Breast epithelium (tissue), 4 donors: ENCODE measurements around the gene WDR90. TPM values are rescaled to one million over a fixed set of nuclear protein-coding genes. Genes with fewer than 3 reads are reported as not detected.

Experiments used
- DNase-seq, 2 donors: peaks; one replicate each; pipeline ENCODE4 v3.0.0-alpha.2; 2019; ENCODE audit warnings: low spot score in 2 of 2
- H3K27ac ChIP-seq, 2 donors: fragments of 200-600 bp; sonication (generic) in 1 of 2; one replicate each; pipeline ENCODE4 v1.5.1; 2016 to 2019; ENCODE audit warnings: mild to moderate bottlenecking in 1 of 2
- H3K27me3 ChIP-seq, 2 donors: fragments of 200-600 bp; sonication (generic) in 1 of 2; one replicate each; pipeline versions ENCODE4 v1.5.1 to v1.6.0; 2017 to 2019; ENCODE audit warnings: control low read depth in 1 of 2, mild to moderate bottlenecking in 1 of 2
- H3K36me3 ChIP-seq: fragments of 200-600 bp; one replicate; pipeline ENCODE4 v1.5.1; 2019
- H3K4me1 ChIP-seq, 2 donors: fragments of 200-600 bp; sonication (generic); one replicate each; pipeline ENCODE4 v1.5.1; 2016 to 2019; ENCODE audit warnings: control low read depth in 1 of 2
- H3K4me3 ChIP-seq, 3 donors: fragments of 200-600 bp; sonication (generic); 1 replicate in 2 of 3; 2 replicates in 1 of 3; pipeline ENCODE4 v1.5.1; 2016 to 2019; ENCODE audit warnings: mild to moderate bottlenecking in 3 of 3, moderate library complexity in 2 of 3
- H3K9me3 ChIP-seq, 2 donors: fragments of 200-600 bp; sonication (generic) in 1 of 2; one replicate each; pipeline ENCODE4 v1.5.1; 2016 to 2019; ENCODE audit warnings: control low read depth in 1 of 2
- CTCF ChIP-seq, 3 donors: fragments of 450-650 bp; IDR thresholded peaks; one replicate each; pipeline ENCODE4 v1.5.1; 2016 to 2017; ENCODE audit warnings: antibody characterized with exemption in 3 of 3, mild to moderate bottlenecking in 3 of 3, moderate library complexity in 3 of 3
- POLR2A ChIP-seq: fragments of 450-650 bp; IDR thresholded peaks from one replicate; pipeline ENCODE4 v1.6.1; 2016; ENCODE audit warnings: antibody characterized with exemption, mild to moderate bottlenecking, moderate library complexity
- POLR2AphosphoS5 ChIP-seq, 3 donors: sonication (generic); formaldehyde crosslinking; IDR thresholded peaks; one replicate each; pipeline ENCODE4 v1.6.1; 2017; ENCODE audit warnings: antibody characterized with exemption in 3 of 3
- intact Hi-C: fragments of 100-400 bp; cut with DNase I; formaldehyde crosslinking; loops from one replicate; pipeline ENCODE4 v1.15.1; 2023; ENCODE audit warnings: low total_unique reads
- total RNA-seq, 3 donors: library from RNA; depleted of rRNA; stranded (reverse); fragments of >200 nt; gene quantifications; one replicate each; pipeline ENCODE4 v1.1.0, GENCODE V29; 2016

WDR90 gene
- total RNA-seq, 3 donors from 2014 or later = 9.6 to 26.9 (median 22.7) TPM

DNA sequence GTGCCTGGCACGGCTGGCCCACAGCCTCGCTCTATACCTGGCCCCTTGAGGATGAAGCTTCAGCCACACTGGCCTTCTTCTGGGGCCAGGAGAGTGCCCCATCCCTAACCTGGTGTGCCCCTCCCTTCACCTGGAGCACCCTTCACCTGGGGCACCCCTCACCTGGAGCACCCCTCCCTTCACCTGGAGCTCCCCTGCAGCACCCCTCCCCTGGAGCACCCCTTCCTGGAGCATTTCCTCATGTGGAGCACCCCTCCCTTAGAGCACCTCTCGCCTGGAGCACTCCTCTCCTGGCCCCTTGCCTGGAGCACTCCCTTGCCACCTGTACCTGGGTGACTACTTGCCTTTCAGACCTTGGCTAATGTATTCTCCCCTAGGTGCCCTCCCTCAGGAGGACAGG lies 58.9 kb downstream of the WDR90 start:
- intact Hi-C loops = no loop called here
- Histone ChIP-seq H3K27me3 (peaks cover 24 to 86% of the 10 kb centered on the region in 2 donors), H3K36me3 (no peaks in the 10 kb centered on the region)

DNA sequence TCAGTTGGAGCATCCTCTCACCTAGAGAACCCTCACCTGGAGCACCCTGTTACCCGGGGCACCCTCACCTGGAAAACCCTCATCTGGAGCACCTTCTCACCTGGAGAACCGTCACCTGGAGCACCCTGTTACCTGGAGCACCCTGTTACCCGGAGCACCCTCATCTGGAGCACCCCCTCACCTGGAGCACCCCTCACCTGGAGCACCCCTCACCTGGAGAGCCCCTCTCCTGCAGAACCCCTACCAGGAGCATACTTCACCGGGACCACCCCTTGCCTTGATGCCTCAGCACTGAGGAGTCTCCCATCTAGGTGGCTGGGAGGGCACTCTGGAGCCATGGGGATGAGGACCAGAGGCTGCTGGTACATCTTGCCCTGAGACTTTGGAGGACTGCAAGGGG lies 59.8 kb downstream of the WDR90 start:
- intact Hi-C loops = no loop called here

More for the DNA sequence above, 58.9 kb downstream of the WDR90 start:
- DNase-seq = no peak
- no peak overlapping the region for H3K27ac ChIP-seq
- peaks cover 0 to 6% of the 10 kb centered on the region in 2 donors for H3K4me1 ChIP-seq
- H3K4me3 ChIP-seq = no peak overlapping the region
- no peaks in the 10 kb centered on the region for H3K9me3 ChIP-seq
- TF ChIP-seq CTCF (IDR thresholded peaks at IDR 0.05) = no peak
- no peak for TF ChIP-seq POLR2A
- TF ChIP-seq POLR2AphosphoS5 (IDR thresholded peaks at IDR 0.05) = no peak

DNA sequence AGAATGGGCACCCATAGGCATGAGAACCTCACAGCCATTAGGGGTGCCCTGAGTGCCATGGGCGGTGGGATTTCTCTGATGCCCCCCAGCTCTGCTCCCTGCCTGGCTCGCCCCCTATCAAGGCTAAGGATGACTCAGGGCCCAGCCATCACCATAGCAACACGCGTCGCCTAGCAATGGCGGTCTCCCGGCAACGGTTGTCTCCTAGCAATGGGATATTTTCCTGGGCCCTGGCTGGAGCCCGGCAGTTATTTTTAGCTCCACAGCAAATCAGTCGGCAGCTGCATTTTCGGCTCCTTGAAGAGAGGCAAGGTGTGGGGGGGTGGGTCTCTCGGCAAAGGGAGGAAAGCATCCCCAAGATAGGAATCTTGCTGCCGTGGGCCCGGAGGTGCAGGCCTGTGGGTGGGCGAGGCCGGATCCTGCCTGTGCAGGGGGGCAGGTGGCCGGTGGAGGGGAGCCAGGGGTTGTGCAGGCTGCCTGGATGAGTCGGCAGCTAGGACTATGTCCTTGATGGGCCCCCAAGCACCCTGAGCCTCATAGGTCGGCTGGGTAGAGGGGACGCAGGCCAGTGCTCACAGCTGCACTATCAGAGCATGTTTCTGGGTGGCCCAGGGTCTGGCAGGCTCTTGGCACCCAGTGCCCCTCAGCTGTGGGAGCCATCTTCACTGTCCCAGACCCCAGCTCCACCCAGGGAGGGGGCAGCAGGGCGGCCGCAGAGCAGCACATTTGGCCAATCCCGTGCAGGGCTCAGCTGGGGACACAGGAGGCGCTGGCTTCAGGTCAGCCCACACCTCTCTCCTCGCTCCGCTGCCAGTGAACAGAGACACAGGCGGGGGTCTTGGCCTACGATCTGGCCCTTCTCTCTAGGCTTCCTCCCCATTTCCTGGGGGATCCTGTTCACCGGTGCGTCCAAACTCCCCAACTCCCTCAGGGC lies 60.7 kb downstream of the WDR90 start:
- Histone ChIP-seq H3K36me3 (no peaks in the 10 kb centered on the region), H3K27ac (no peak overlapping the region), H3K27me3 (peaks cover 18 to 67% of the 10 kb centered on the region in 2 donors), H3K9me3 (no peaks in the 10 kb centered on the region), H3K4me1 (peaks cover 0 to 6% of the 10 kb centered on the region in 2 donors), H3K4me3 (no peak overlapping the region)
- DNase-seq = no peak
- intact Hi-C loops = no loop called here
- TF ChIP-seq POLR2AphosphoS5 (IDR thresholded peaks at IDR 0.05) (no peak), CTCF (IDR thresholded peaks at IDR 0.05) (no peak), POLR2A (no peak)

More for the DNA sequence above, 59.8 kb downstream of the WDR90 start:
- Histone ChIP-seq H3K4me1 (peaks cover 0 to 6% of the 10 kb centered on the region in 2 donors), H3K4me3 (no peak overlapping the region), H3K27me3 (peaks cover 24 to 76% of the 10 kb centered on the region in 2 donors), H3K9me3 (no peaks in the 10 kb centered on the region), H3K36me3 (no peaks in the 10 kb centered on the region), H3K27ac (no peak overlapping the region)
- no peak for DNase-seq
- TF ChIP-seq POLR2AphosphoS5 (IDR thresholded peaks at IDR 0.05) (no peak), CTCF (IDR thresholded peaks at IDR 0.05) (no peak)

- Histone ChIP-seq H3K4me1 (peaks cover 0 to 6% of the 10 kb centered on the region in 2 donors), H3K27me3 (peaks cover 13 to 62% of the 10 kb centered on the region in 2 donors), H3K27ac (no peak overlapping the region), H3K4me3 (no peak overlapping the region), H3K36me3 (no peaks in the 10 kb centered on the region), H3K9me3 (no peaks in the 10 kb centered on the region)
- TF ChIP-seq POLR2AphosphoS5 (IDR thresholded peaks at IDR 0.05) = no peak
- no peak for TF ChIP-seq POLR2A
- no peak for TF ChIP-seq CTCF (IDR thresholded peaks at IDR 0.05)
- no peak for DNase-seq
- intact Hi-C loops = no loop called here
Measured at GRCh38 chr16:710500-711075, 61.4 kb downstream of the WDR90 start.

DNA sequence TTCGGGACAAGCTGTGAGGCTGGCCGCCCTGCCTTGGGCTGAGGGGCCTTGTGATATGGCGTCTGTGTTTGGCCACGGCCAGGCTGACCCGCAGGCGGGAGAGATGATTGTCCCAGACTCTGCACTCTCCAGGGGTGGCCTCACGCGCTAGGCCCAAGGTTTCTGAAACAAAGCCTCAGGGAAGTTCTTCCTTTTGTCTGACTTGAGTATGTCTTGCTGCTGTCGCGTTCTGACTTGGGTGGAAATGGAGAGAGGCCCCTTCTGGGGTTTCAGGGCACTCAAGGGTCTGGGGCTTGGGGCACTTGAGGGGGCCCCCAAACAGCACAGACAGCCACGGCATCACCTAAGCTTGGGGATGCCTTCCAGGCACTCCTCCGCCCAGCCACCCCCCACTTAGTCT lies 61.9 kb downstream of the WDR90 start:
- TF ChIP-seq POLR2AphosphoS5 (IDR thresholded peaks at IDR 0.05) (no peak), CTCF (IDR thresholded peaks at IDR 0.05) (no peak), POLR2A (no peak)
- no peak overlapping the region for H3K4me3 ChIP-seq
- peaks cover 0 to 9% of the 10 kb centered on the region in 2 donors for H3K4me1 ChIP-seq
- no peaks in the 10 kb centered on the region for H3K9me3 ChIP-seq
- H3K27ac ChIP-seq = no peak overlapping the region
- no peaks in the 10 kb centered on the region for H3K36me3 ChIP-seq
- no peak for DNase-seq
- intact Hi-C loops = no loop called here
- peaks cover 13 to 60% of the 10 kb centered on the region in 2 donors for H3K27me3 ChIP-seq
